T-helper 1 cell (primary cell): Measurements from ENCODE around the gene ING4.

ENCODE experiments used
- DNase-seq, 5 donors: peaks; one replicate each; pipeline ENCODE4 v3.0.0-alpha.2; 2012 to 2020

Gene ING4

DNA sequence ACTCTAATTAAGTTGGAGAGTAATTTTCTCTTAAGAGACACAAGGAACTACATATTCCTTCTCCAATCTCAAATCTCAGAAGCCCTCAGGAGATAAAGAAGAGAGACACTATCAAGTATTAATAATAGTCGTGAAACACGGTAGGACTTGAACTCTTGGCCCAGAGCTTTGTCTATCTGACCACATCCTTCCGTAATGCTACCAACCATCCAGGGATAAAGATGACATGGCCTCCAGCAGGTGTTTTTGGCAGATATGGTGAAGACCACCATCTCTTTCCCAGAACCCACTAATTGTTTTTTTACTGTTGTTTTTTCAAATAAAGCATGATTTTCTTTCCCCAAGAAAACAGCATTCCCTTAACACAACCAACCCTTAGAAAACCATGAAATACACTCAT is 22.9 kb upstream of the ING4 start:
- no peak for DNase-seq

DNA sequence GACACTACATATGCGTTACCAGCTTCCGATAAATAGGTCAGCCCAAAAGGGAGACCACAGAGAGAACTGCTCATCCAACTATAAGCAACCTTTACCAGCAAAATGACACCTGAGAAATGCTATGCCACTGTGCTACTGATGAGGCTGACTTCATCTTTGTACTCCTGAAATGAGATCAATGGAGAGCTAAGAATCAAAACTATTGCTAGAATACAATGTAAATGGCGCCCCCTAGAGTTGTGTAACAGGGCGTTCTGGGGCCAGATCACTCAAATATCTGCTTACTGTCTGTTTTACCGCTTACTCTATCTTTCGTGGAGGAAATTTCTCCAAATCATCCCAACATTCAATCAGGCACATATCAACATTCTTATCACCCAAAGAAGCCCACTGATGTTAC is 21.7 kb upstream of the ING4 start:
- DNase-seq = peak in 3 of 5 donors; percentile 15 to 64 (median 35)

DNA sequence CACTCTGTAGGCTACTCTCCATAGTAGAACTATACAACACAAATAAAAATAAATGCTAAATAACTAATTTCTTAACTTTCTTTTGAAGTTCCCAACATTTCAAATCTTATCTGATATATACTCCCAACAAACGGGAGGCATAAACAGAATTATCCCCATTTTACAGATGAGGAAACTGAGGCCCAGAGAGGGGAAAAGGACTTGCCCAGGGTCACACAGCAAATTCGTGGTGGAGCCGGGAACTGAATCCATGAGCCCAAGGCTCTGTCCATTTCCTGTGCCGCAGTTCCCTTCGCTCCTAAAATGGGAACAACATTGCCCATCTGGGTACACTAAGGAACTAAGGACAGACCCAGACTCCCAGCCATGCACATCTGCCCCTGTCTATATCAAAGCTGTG is 14.0 kb upstream of the ING4 start:
- DNase-seq = no peak

DNA sequence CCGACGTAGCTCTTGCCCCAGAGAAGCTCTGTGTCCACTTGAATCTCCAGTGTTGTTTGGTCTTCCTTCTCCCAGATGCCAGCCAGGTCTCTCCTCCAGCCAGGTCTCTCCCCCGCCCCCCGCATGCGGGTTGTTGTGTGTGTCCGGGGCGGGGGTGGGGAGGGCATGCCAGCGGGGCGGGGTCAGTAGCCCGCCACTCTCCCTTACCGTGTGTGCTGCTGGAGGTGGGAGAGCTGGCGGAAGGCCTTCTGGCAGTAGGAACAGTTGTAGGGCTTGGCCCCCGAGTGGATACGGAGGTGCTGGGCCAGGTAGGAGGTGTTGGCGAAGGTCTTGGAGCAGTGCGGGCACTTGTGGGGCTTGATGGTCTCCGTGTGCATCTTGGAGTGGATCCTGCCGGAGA is 9.2 kb upstream of the ING4 start:
- no peak for DNase-seq

DNA sequence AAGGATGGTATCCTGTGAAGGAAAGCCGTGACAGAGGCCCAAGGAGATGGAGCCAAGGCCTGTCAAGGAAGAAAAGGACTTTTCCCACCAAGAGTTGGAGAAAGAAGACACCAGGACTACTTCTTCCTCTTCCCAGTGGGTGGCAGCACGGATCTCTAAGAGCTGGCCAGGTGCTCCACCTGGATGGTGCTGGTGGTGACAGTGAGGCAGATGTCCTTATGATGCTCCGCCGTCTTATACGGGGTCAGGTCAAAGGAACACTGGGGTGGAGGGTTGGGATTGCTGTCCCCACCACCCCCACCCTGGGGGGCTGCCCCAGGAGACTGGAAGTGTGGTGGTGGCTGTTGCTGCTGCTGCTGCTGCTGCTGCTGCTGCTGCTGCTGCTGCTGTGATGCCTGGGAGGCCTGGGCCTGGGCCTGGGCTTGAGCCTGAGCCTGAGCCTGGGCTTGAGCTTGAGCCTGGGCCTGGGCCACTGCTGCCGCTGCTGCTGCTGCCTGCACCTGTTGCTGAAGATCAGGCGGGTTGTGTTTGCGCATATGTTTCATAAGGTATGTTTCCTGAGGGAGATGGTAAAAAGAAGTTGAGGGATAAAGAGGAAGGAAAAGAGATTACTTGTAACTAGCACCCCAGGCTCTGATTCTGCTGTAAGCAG is 4.8 kb upstream of the ING4 start:
- no peak for DNase-seq

DNA sequence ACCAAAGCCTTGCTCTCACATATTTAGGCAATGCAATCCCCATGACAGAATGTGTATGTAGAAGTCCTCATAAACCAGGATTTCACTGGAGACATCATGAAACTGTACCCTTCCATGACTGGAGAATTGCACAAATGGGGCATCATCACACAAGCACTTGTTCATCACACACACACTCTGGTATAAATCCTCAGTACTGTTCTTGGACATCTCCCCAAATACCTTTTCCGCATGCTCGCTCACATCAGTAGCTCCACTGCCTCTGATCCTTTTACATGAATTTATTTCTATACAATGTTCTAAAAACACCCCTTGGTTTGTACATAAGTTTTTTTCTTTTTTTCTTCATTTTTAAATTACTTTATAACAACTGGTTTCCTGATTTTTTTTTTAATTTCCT is 3.3 kb upstream of the ING4 start:
- DNase-seq = no peak

DNA sequence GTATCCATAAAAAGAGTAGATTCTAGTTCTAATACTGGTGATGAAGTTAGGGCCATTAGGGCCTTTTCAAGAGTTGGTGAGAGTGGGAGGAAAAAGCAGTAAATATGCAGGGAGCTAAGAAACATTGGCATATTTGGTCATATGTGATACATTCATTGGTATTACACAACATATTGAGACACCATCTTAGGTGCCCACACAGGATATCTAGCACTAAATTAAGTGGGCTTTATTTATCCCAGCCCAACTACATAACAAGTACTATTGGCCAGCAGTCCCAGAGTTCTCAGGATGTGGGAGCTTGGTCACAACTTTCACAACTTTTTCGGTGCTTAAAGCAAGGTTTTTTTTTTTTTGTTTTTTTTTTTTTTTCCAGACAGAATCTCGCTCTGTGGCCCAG is 2.0 kb upstream of the ING4 start:
- DNase-seq = no peak

DNA sequence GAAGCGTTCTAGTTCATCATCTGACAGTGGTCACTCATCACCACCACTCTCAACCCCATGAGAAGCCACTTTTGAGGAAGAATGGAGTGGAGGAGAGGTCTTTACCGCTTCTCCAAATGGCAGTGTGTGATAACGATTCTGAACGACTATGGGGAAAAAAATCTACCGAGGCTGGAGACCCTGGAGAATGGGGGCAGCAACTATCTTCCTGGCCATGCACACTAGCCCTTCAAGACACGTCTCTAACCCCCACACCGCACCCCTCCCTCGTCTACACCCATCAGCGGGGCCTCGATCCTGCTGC is 365 bp downstream of the ING4 start:
- DNase-seq = no peak

DNA sequence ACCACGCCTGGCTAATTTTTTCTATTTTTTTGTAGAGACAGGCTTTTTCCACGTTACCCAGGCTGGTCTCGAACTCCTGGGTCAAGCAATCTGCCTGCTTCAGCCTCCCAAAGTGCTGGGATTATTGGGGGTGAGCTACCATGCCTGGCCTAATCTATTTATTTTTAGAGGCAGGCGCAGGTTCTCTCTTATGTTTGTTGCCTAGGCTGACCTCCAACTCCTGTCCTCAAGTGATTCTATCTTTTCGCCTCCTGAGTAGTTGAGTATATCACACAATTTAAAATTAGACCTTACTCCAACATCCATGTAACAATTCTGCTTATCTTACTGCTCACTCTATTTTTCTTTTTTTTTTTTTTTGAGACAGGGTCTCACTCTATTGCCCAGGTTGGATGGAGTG is 8.9 kb downstream of the ING4 start:
- DNase-seq = no peak

DNA sequence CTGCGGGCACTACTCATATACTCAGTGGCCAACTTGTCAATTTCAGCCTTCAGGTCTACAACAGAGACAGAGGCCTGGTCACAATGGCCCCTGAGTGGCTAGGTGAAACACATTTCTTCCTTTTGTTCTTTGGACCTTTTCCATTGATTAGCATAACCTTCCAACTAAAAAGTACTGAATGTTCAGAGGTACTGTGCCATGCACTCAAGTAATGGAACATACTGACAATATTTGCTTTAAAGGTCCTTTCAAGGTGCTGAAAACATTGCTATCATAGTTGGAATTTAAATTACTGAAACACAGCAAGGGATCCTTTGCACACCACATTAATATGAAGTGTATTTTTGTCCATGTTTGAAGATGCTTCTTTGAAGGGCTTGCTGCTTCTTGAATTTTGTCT is 9.6 kb downstream of the ING4 start:
- no peak for DNase-seq

DNA sequence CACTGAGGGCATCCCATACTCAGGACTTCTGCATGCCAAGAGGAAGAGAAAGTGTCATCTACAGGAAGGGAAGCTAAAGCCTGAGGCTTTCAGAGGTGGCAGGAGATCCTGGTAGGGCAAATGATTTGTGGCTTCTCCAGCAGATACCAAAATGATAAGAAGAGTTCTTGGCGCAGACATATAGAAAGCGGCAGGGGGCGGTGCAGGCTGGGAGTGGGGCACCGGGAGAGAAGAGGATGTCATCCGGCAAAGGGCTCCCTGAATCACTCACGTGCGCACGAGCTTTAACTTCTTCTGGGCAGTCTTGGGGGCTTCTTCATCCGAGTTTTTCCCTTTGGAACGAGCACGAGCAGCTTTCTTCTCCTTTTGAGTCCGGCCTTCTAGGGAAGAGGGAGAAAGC is 10.5 kb downstream of the ING4 start:
- no peak for DNase-seq

DNA sequence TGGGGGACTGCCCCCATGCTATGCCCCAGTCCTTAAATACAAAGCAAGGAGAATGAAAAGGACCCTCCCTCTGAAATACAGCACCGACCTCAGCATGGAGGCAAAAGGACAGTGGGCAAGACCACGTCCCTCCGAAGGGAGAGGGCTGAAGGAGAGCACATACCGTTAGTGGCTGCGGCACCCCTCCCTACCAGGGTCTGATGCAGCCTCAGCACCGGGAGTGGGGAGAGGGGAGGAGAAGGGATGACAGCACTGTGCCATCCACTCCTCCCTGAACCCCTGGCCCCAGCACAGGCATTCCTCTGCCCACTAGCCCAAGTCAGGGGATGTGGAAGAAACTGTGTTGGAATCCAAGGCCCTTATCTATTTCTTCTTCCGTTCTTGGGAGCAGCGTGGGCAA is 12.1 kb downstream of the ING4 start:
- DNase-seq = no peak

DNA sequence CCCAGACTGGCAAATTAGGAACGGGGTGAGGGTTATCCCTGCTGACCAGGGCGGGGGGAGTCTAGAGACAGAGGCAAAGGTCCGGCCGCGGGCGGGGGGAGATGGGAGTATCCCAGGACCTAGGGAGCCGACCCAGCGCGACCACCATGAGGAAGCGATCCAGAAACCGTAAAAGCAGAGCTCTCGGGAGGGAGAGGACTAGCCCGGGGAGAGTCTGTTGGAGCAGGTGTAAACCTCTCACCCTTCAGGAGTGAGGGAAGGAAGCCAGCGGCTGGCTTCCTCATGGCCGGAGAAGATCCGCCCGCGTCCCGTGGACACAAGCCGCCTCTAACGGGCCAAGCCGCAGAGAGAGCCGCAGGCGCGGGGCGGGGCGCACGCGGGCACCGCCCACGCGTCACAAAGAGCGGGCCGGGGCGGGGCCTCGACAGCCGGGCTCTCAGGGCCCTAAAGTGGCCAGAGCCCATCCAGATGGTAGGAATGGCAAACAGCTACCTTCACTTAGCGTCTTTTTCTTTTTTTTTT is 15.8 kb downstream of the ING4 start, which contains the start of gene ACRBP:
TSS of gene ACRBP (minus strand) at position 350 of the 522 bp plus-strand sequence. CDS start at position 284, 66 bp downstream.
- peak in 2 of 5 donors; percentile 22 to 37 for DNase-seq

DNA sequence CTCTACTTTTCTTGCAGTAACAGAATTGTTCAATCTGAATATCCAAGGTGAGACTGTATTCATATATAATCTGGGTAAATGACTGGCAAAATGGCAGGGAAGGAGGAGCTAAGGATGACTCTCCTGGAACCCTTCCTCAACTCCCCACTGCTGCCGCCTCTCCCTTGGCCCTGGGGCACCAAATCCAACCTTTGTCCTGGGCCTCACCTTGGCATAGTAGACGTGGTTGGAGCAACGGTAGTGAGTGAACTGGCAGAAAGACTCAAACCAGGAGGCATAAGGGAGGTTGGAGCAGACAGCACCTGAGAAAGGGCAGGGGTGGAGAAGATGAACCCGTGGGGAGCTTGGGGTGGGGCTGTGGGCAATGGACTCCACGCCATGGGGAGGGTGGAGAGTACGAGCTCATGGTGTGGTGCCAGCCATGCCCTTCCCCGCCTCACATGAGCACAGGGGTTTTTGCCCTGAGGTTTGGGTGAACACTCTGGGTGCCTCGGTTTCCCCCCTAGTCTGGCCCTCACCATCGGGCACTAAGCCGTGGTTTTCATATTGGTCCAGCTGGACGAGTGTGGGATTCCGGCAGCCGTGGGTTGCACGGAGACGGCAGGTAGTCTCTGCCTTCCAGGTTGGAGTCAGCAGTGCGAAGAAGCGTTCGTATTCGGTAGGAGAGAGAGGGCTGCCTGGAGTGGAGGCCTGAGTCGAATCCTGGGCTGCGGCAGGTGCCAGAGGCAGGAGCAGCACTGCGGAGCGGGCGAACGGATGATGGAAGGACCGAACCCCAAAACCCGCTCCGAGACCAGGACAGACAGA is 16.4 kb downstream of the ING4 start:
- no peak for DNase-seq

DNA sequence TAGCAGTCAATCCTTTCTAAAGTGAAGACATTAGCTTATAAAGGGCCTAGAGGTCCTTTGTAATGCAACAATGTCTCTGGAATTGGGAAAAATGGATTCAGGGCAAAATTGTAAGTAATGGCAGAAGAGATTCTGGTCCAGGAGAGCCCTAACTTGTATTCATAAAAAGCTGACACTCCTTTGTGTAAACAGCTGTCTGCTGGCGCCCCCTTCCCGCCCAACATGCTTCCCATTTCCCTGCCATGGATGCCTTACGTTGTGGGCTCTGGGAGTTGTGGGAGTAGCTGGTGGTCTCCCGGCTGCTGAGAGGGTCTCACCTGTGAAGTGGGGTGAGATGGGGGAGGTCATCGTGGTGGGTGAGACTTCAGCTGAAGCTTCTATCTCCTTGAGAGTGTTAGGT is 18.0 kb downstream of the ING4 start:
- no peak for DNase-seq

DNA sequence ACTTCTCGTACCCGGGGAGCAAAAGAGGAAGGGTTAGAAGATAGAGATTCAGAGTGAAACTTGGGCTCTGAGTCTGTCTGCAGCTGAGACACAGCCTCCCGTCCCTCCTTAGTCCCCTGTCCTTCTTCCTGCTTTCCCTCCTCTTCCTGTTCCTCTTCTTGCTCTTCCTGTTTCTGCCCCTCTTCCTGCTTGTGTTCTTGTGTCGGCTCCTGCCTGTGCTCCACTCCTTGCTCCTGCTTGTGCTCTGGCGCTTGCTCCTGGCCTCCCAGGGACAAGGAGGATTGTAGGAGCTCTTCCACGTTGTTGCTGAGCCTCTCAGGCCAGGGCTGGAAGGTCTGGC is 18.7 kb downstream of the ING4 start:
- DNase-seq = no peak

DNA sequence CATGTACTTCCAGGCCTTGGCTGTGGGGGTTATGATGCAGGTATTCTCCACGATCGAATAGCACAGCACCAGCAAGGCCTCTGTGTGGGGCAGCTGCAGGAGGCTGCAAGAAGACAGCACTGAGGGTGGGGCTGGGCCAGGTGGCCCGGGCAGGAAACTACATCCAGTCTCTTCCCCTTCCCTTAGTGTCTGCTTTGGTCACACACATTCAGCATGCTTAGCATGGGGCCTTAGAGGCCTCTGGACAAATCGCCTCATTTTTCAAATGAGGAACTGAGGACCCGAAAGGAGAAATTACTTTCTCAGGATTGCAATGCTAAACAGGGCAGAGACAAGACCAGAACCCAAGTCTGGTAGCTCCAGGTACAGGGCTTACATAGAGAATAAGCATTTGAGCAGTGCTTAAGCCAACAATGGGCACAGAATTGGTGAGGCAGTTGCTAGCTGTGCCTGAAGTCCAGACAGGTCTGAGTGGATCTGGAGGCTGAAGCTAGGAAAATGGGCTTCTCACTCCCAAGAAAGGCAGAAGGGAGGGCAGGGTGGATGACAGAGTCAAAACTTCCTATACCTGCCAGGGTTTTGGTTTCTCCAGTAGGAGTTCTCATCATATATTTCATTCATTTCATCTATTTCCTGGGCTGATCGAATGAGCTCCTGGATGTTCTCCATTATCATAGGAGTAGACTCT is 19.2 kb downstream of the ING4 start:
- DNase-seq = no peak

DNA sequence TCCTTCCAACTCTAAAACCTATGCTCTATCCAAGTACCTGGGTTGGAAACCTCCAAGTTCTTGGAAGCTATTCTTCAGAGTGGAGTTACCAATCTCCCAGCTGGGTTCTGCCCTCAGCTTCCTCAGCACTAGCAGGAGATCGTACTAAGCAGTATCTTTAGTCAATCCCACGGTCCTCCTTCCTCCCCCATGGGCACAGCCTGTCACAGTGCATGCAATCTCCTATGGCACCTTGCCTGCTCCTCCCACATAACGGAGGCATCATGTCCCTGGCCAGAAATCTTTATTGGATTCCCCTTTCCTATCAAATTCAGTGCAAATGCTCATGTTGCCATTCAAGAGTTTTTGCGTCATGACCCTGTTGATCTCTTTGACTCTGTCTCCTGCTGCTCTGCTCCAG is 21.8 kb downstream of the ING4 start:
- DNase-seq = no peak

DNA sequence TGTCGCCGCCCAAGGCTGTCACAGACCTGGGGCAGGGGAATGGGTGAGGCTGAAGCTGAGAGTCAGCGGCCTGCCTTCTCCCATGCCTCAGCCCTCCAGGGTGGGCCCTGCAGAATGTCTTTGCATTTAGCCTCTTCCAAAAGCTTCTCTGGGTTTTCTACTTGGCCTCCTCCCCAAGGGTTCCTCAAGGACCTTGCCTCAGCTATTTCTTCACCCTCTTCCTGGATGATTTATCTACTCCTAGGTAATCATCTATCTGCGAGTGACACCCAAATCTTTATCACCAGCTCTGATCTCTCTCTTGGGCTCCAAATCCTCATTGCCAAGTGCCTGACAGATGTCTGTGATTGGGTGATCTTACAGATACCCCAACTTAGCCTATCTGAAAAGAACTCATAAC is 22.4 kb downstream of the ING4 start:
- DNase-seq = no peak

DNA sequence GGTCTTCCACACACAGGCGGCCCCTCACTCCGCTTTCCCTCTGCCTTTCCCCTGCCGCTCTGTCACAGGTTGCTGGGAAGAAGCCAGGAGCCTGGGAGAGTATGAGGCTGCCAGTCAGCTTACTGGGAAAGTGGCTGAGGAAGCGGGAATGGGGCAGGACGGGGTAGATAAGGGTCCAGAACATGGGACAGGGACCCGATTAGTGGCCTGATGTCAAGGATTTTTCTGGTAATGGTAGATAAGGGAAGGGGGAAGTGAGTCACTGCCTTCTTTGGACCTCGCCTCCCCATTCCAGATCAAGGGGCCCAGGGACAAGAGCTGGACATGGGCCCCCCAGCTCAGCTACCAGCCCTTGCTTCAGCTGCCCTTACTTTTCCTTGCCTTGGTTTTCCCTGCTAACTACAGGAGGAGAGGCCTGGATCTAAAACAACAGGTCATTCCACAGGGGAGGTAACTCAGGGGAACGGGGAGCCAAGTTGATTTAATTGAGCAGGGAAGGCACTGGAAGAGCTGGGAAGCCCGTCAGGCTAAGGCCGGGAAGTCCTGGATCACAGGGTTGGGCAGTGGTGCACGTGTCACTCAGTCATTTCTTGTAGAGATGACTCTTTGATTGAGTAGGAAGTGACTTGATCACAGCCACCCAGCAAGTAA is 23.6 kb downstream of the ING4 start:
- DNase-seq = no peak

DNA sequence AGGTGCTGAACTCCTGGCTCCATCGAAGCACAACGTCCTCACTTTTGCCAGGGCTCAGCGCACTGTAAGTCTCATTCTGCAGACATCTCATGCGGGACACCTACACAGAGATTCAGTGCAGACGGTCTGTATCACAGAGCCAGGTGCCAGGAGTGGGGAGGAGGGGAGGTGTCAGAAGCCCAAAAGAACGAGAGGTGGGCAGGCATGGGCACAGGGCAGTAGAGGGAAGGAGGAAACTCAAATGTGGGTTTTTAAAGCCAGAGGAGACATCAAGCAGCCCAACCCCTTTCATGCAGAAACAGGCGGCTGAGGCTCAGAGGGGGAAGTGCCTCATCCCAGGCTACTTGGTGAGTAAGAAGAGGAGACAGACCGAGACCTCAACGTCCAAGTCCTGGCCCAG is 24.6 kb downstream of the ING4 start:
- DNase-seq = no peak

DNA sequence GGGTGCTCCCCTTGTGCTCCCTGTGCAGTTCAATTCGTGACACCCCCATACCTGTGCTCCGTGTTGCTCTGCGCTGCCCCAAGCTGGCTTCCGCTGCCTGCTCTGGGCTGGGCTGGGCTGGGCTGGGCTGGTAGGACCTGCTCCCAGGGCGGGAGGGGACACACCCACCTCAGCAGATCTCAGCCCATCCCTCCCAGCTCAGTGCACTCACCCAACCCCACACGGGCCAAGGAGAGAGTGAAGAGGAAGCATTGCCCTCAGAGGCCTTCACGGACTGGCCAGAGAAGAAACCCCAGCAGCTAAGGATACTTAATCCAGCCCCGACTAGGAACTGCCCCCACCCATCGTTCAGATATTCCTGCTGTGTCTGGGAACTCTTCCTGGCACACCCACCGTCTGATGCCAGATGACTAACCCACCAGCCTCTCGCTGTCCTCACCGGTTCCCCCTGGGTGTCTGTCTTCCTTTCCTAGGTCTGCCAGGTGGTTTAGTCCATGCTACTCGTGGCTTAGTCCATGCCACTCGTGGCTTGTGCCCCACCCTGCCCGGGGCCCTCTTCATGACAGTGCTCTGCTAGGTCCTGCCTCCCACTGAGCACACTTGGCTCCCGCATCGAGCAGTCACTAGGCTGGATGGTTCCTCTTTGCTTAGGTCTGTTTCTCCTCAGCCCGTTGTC is 26.9 kb downstream of the ING4 start, which contains the start of gene LPAR5:
TSS of gene LPAR5 (minus strand) at position 104 of the 676 bp plus-strand sequence. CDS start 14,711 bp downstream, outside the sequence.
- peak in 2 of 5 donors; percentile 16 to 45 for DNase-seq
